K562 (cell line): ENCODE measurements around the gene MTCL3.

Experiments used
- CBFB ChIP-seq: sonication (generic); formaldehyde crosslinking; IDR thresholded peaks from 2 replicates; pipeline ENCODE4 v1.4.0; 2020; ENCODE audit warnings: mild to moderate bottlenecking, missing genetic modification reagents
- EHMT2 ChIP-seq: fragments of 450-650 bp; IDR thresholded peaks from 2 replicates; pipeline ENCODE4 v1.6.1; 2018; ENCODE audit warnings: antibody characterized with exemption
- EP300 ChIP-seq: IDR thresholded peaks from 2 replicates; pipeline ENCODE4 v1.6.1; 2012; ENCODE audit warnings: low read length, improper control_type of control experiment
- ZBTB7A ChIP-seq: IDR thresholded peaks from 2 replicates; pipeline ENCODE4 v1.6.1; 2011; ENCODE audit warnings: low read depth, mild to moderate bottlenecking, low read length, moderate library complexity, borderline replicate concordance; ENCODE audit not compliant: control insufficient read depth
- TF ChIP-seq, protein P1 (sequence below): fragments of 150-350 bp; conservative IDR thresholded peaks from 2 replicates; pipeline ENCODE4 v1.6.1; 2014; ENCODE audit warnings: low read length

- TF ChIP-seq ZBTB7A = no peak
- TF ChIP-seq, protein P1, sequence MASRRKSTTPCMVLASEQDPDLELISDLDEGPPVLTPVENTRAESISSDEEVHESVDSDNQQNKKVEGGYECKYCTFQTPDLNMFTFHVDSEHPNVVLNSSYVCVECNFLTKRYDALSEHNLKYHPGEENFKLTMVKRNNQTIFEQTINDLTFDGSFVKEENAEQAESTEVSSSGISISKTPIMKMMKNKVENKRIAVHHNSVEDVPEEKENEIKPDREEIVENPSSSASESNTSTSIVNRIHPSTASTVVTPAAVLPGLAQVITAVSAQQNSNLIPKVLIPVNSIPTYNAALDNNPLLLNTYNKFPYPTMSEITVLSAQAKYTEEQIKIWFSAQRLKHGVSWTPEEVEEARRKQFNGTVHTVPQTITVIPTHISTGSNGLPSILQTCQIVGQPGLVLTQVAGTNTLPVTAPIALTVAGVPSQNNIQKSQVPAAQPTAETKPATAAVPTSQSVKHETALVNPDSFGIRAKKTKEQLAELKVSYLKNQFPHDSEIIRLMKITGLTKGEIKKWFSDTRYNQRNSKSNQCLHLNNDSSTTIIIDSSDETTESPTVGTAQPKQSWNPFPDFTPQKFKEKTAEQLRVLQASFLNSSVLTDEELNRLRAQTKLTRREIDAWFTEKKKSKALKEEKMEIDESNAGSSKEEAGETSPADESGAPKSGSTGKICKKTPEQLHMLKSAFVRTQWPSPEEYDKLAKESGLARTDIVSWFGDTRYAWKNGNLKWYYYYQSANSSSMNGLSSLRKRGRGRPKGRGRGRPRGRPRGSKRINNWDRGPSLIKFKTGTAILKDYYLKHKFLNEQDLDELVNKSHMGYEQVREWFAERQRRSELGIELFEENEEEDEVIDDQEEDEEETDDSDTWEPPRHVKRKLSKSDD = no peak
- no peak for TF ChIP-seq EHMT2
- no peak for TF ChIP-seq CBFB (CRISPR knock-in tag)
- TF ChIP-seq EP300 = no peak
These were observed 38.0 kb downstream of the MTCL3 start for GRCh38 chr6:127481111-127481510.
